Dedifferentiated amniotic fluid mesenchymal stem cell (primary cell): ENCODE measurements around the gene YBEY.
"Not testable (repeated sequence)": the region's sequence is repeated elsewhere in the genome, so short reads cannot be mapped to it uniquely, and the experiment has no call there.

Source experiments
- DNase-seq: peaks from one replicate; pipeline ENCODE4 v3.0.0-alpha.2; 2016; ENCODE audit errors: extremely low spot score

Gene YBEY, protein sequence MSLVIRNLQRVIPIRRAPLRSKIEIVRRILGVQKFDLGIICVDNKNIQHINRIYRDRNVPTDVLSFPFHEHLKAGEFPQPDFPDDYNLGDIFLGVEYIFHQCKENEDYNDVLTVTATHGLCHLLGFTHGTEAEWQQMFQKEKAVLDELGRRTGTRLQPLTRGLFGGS

GRCh38 chr21:46285761-46286647, at the start of gene YBEY:
Gene YBEY (plus strand): TSS chr21:46286342. CDS start chr21:46286914, 572 bp downstream.
- peak; percentile 89 for DNase-seq

GRCh38 chr21:46237474-46237873, 48.7 kb upstream of the YBEY start:
- no peak for DNase-seq

GRCh38 chr21:46239817-46240325, 46.3 kb upstream of the YBEY start:
- no peak for DNase-seq

DNA sequence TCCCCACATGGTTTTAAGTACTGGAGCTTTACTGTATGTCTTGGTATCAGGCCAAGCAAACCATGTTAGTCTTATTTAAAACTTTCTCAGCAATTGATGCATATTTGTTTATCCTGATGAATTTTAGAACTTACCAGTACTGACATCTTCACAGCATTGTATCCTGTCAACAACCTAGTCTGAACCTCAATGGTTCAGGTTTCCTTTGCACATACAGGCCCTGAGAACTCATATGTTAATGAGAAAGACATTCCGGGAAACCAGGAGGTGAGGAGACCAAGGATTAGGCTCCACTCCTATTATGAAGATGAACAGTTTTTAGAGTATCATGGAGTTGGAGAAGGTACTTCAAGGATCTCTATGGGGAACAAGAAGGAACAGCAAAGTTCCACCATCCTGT, 44.6 kb upstream of the YBEY start:
- not testable (repeated sequence) for DNase-seq

DNA sequence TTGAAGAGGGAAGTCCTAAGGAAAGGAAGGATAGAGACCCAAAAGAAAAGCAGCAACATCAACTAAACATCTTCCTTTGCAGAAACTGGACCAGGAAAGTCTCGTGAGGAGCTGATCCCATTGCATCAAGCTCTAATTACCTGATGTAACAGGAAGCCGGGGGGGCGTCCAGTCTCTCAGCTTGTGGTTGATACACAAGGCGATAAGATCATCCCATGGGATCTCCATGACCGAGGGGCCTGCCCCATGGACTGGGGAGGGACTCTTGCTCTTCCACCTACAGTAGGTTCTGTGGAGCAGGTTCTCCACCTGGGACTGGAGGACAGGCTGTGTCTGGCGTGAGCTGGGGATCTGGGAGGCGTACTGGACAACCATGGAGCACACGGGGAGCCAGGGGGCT, 42.8 kb upstream of the YBEY start:
- no peak for DNase-seq

DNA sequence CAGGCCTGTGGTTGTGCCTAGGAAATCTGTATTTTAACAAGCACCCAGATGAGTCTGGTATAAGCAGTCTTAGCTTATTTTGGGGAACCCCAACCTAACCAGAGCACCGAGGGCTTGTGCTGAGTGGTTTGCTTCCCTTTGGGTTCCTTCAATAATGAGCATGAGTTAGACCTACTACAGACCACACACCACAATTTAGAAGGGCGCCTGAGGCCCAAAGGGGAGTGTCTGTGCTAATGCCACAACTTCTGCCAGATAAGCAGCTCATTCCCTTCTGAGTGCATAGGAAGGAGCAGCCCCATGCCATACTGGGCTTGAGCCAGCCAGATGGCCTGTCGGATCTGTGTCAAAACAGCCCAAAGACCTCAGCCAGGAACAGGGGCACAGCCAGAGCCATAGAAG, 42.2 kb upstream of the YBEY start:
- DNase-seq, result no peak

- no peak for DNase-seq
Observed at GRCh38 chr21:46244602-46245001, 41.5 kb upstream of the YBEY start.

DNA sequence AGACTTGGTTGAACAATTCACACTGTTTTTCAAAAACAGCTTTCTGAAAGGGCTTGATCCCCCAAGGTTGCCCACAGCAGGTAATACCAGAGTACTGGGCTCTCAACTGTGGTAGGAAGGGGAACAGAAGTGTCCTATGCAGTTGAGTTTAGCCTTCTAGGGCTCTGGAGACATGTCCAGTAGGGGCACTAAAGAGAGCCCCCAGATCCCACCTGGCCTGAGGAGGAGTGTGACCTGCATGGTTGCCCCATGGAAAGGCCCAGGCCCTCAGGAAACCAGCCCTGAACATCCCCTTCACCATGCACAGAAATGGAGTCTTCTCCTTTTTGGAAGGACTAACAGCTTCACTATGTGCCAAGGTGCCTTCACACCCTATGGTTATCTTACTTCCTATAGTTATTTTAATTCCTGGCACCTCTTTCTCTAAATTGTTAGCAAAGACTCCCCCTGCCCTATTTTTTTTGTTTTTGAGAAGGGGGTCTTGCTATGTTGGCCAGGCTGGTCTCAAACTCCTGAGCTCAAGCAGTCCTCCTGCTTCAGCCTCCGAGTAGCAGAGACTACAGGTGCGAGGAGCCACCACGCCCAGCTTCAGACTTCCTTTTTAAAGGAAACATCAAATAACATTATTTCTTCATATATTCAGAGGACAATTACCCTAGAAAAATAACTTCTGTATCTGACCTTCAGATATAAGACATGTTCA, 40.8 kb upstream of the YBEY start:
- no peak for DNase-seq

DNA sequence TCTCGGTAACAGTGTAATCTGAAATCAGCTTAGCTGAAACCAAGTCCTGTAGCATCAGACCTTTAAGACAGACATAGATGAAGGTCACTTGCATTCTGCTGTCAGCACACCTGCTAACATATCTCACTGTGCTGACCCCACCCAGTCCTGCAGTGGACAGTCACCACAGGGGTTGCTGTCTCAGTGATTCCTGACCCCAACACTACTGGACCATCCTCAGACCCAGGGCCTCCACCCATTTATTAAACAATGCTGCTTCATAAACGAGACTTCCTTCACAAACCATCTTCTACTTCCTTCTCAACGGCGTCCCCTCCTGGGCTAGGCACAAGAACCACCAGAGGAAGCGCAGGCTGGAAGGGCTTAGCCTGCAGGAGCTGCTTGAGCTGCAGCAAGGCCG, 39.8 kb upstream of the YBEY start:
- DNase-seq, result no peak

GRCh38 chr21:46247699-46248421, 38.3 kb upstream of the YBEY start:
- no peak for DNase-seq

GRCh38 chr21:46248422-46248782, 37.7 kb upstream of the YBEY start:
- no peak for DNase-seq

GRCh38 chr21:46248827-46249226, 37.3 kb upstream of the YBEY start:
- no peak for DNase-seq

- DNase-seq, result no peak
Observed at GRCh38 chr21:46250146-46250725, 35.9 kb upstream of the YBEY start.

- DNase-seq, result no peak
Observed at GRCh38 chr21:46252840-46253239, 33.3 kb upstream of the YBEY start.

- no peak for DNase-seq
Observed at GRCh38 chr21:46253610-46254124, 32.5 kb upstream of the YBEY start.

GRCh38 chr21:46254208-46254975, 31.8 kb upstream of the YBEY start:
- no peak for DNase-seq

DNA sequence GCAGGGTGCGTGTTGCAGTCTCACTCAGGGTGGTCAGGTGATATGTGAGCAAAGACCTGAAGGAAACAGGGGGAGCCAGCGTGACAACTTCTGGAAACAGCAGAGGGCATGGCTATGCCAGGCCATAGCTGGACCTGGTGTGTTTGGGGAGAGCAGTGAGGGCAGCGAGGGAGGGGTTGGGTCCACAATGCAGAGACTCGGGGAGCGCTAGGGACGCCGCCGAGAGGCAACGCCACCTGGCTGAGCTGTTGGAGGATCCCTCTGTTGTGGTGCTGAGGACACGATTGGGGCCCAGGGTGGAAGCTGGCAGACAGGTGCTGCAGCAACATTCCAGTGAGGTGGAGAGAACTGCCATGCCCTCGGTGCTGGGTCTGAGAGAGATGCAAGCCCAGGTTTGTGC, 31.0 kb upstream of the YBEY start:
- DNase-seq, result no peak

- no peak for DNase-seq
Observed at GRCh38 chr21:46255758-46256337, 30.3 kb upstream of the YBEY start.

DNA sequence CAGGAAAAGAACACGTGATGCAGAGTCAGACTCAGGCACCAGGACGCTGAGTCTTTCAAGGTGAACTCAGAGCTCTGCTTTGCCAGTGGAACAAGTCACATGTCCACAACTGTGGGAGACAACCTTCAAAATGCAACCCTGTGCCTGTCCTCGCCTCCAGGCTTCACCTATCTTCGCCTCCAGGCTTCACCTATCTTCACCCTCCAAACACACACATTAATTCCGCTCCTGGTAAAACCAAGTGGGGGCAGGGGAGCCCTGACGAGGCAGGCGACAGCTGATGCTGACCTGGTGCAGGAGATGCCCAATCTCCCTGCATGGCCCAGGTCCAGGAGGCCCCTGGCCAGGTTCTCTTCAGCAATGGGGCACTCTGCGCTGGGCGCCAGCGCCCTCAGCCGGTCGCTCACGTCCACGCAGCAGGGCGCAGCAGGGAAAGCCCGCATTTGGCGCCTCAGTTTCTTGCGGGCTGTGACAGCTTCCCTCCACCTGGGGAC, 29.6 kb upstream of the YBEY start:
- no peak for DNase-seq
